Brain microvascular endothelial cell (primary cell): ENCODE measurements around the gene ZFR2.
"Not testable (repeated sequence)": the region's sequence is repeated elsewhere in the genome, so short reads cannot be mapped to it uniquely, and the experiment has no call there.

Experiments
- DNase-seq: peaks from one replicate; pipeline ENCODE4 v3.0.0-alpha.2; 2020
- H3K27ac ChIP-seq: fragments of 250-450 bp; sonication (Bioruptor Pico); 2 replicates; pipeline ENCODE4 v1.5.1; 2020; ENCODE audit warnings: mild to moderate bottlenecking, moderate library complexity
- H3K27me3 ChIP-seq: fragments of 250-450 bp; sonication (Bioruptor Pico); replicated peaks from 2 replicates; pipeline ENCODE4 v1.5.1; 2020; ENCODE audit warnings: mild to moderate bottlenecking
- H3K36me3 ChIP-seq: fragments of 250-450 bp; sonication (Bioruptor Pico); replicated peaks from 2 replicates; pipeline ENCODE4 v1.5.1; 2020; ENCODE audit warnings: mild to moderate bottlenecking
- H3K4me3 ChIP-seq: 2 replicates; pipeline ENCODE4 v1.5.1; 2011; ENCODE audit warnings: low read depth, mild to moderate bottlenecking, control low read depth, low read length, moderate library complexity
- in situ Hi-C: cut with HindIII; loops from 2 replicates; pipeline ENCODE4 v1.10.0; 2017; ENCODE audit warnings: low sequenced_read_pairs, low pct_ligation_motif_present
- TF ChIP-seq, protein P1 (sequence below): IDR thresholded peaks from 2 replicates; pipeline ENCODE4 v1.5.1; 2011; ENCODE audit warnings: low read depth, mild to moderate bottlenecking, moderate library complexity, low read length, control low read depth, inconsistent platforms; ENCODE audit errors: missing control alignments

Gene ZFR2

DNA sequence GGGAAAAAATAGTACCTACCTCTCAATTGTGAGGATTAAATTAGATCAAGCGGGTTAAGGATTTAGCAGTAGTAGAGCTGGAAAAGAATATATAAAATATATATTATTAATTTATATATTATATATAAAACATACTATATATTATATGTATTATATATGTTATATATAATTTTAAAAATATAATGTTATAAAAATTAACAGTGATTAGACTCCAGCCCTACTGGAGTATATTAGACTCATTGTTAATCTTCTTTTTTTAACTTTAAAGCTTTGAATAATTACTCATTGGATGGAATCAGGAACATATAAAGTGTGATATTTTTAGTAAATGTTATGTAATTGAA, 106.7 kb downstream of the ZFR2 start:
- in situ Hi-C loops = no loop called here
- Histone ChIP-seq H3K36me3 (peaks cover 22% of the 10 kb centered on the region), H3K27ac (peak overlapping the region; percentile 98), H3K27me3 (no peaks in the 10 kb centered on the region), H3K4me3 (no peak overlapping the region)
- TF ChIP-seq, protein P1, sequence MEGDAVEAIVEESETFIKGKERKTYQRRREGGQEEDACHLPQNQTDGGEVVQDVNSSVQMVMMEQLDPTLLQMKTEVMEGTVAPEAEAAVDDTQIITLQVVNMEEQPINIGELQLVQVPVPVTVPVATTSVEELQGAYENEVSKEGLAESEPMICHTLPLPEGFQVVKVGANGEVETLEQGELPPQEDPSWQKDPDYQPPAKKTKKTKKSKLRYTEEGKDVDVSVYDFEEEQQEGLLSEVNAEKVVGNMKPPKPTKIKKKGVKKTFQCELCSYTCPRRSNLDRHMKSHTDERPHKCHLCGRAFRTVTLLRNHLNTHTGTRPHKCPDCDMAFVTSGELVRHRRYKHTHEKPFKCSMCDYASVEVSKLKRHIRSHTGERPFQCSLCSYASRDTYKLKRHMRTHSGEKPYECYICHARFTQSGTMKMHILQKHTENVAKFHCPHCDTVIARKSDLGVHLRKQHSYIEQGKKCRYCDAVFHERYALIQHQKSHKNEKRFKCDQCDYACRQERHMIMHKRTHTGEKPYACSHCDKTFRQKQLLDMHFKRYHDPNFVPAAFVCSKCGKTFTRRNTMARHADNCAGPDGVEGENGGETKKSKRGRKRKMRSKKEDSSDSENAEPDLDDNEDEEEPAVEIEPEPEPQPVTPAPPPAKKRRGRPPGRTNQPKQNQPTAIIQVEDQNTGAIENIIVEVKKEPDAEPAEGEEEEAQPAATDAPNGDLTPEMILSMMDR = no peak
- no peak for DNase-seq

DNA sequence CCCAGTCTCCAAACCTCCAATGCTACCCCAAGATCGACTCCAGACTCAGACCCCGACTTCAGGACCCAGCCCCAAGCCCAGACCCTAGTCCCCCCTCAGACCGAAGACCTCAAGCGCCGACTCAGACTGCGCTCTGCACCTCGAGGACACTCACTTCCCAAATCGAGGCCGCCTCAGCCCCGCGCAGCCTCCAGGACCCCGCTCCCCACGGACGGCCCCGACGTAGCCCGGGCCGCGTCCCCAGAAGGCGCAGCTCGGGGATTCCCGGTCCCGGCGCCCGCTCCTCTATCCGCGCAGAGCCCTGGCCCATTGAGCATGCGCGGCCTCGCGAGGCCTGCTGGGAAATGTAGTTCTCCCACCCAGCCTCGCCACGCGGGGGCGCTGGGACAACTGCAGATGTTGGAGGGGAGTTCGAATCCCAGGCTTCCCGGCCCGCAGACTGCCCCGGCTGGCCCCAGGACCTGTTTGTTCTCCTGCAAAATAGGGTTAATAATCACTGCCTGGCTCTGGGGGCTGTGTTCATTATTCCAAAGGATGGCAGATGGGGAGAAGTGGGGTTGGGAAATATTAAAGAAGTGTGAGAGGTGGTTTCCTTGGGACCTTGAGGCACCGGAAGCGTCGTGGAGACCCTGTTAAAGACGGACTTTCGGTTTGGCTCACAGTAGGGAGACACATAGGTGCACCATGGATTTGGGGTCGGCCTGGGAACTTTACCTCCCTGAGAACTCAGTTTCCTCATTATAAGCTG, 107.3 kb downstream of the ZFR2 start, which contains the start of gene APBA3:
Gene APBA3 (minus strand): TSS at position 311 of the 748 bp plus-strand sequence. CDS start 1,428 bp downstream, outside the sequence.
- DNase-seq = peak; percentile 83
- in situ Hi-C loops = no loop called here
- H3K27me3 ChIP-seq = no peaks in the 10 kb centered on the region
- peak within 1 kb of the TSS; percentile 96 for H3K4me3 ChIP-seq
- TF ChIP-seq, protein P1 = peak; percentile 75
- H3K36me3 ChIP-seq = peaks cover 19% of the 10 kb centered on the region
- peak within 1 kb of the TSS; percentile 98 for H3K27ac ChIP-seq

DNA sequence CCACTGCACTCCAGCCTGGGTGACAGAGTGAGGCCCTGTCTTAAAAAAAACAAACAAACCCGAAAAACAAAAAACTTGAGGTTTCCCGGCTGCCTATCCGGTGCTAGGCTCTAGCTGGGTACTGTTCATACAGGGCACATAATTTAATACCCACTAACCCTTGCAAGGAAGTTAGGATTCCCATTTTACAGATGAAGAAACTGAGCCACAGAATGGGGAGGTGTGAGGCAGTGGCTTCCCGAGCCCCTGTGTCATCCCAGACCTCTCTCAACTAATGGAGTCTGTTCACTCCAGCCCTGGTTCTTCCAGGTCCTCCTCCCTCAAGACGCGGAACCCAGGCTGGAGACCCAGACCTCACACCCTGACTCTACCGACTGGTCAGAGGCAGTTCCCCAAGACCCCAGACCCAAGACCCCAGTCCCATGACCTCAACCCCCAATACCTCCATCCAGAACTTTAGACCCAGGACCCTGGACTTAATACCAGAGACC, 107.9 kb downstream of the ZFR2 start:
- H3K36me3 ChIP-seq = peaks cover 13% of the 10 kb centered on the region
- no peaks in the 10 kb centered on the region for H3K27me3 ChIP-seq
- TF ChIP-seq, protein P1 = no peak
- peak; percentile 2 for DNase-seq
- H3K27ac ChIP-seq = peak overlapping the region; percentile 82
- in situ Hi-C loops = no loop called here
- peak overlapping the region; percentile 96 for H3K4me3 ChIP-seq

DNA sequence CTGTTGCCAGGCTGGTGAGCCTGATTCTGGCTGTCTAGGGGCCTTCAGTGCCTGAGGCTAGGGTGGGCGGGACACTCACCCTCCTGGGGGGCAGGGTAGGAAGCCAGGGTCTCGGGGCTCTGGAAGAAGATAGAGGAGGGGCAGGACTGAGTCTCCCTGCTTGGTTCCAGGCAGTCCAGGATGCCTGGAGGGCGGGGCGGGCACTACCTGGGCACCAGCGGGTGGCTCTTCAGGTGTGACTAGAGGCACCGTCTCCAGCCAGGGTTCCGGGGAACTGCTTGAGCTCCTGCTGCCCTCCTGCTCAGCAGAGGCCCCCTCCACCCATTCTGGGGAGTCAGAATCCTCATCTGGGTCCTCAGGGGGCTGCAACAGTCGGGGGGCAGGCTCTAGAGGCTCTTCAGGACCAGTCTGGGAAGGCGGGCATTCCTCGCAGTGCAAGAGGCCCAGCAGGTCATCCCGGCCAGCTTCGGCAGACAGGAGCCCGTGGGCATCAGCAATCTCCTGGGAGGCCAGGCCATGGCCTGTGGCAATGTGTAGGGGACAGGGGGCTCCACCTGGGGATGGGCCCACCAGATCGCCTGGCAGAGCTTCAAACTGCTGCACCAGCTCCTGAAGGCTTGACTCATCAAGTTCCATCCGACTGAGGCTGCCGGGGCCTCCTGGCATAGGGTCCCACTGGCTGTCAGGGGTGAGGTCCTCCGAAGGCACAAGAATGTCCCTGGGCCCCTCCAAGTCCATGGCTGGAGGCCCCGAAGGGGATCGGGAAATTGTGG, 109.2 kb downstream of the ZFR2 start:
- H3K27ac ChIP-seq = no peak overlapping the region
- in situ Hi-C loops = no loop called here
- TF ChIP-seq, protein P1 = no peak
- no peaks in the 10 kb centered on the region for H3K27me3 ChIP-seq
- no peak for DNase-seq
- H3K36me3 ChIP-seq = peaks cover 13% of the 10 kb centered on the region
- no peak overlapping the region for H3K4me3 ChIP-seq

DNA sequence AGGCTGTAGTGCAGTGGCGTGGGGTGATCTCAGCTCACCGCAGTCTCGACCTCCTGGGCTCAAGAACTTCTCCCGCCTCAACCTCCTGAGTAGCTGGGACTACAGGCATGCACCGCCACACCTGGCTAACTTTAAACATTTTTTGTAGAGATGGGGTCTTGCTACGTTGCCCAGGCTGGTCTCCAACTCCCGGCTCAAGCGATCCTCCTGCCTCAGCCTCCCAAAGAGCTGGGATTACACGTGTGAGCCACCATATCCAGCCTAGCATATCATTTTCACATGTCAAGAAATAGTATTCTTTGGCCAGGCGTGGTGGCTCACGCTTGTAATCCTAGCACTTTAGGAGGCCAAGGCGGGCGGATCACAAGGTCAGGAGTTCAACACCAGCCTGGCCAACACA, 110.5 kb downstream of the ZFR2 start:
- in situ Hi-C loops, H3K4me3 ChIP-seq, DNase-seq, H3K27ac ChIP-seq, H3K27me3 ChIP-seq: not testable (repeated sequence)
- peaks cover 13% of the 10 kb centered on the region for H3K36me3 ChIP-seq

DNA sequence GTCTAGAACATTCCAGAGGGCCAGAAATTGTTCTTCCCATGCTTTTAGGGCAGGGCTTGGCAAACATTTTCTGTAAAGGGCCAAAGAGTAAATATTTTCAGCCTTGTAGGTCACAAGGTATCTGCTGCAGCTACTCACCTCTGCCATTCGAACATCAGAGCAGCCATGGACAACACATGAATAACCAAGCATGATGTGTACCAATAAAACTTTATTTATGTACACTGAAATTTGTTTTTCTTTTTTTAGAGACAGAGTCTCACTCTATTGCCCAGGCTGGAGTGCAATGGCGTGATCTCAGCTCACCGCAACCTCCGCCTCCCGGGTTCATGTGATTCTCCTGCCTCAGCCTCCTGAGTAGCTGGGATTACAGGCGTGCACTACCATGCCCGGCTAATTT, 111.1 kb downstream of the ZFR2 start:
- in situ Hi-C loops, H3K4me3 ChIP-seq, DNase-seq, H3K27ac ChIP-seq, H3K27me3 ChIP-seq: not testable (repeated sequence)
- peaks cover 13% of the 10 kb centered on the region for H3K36me3 ChIP-seq
